Inflammatory macrophage treated with lipopolysaccharide for 1 hour (primary cell): Measurements from ENCODE around the gene ING3.

ENCODE experiments used
- DNase-seq, 2 donors: peaks; one replicate each; pipeline ENCODE4 v3.0.0-alpha.2; 2020 to 2022

The ING3 gene

DNA sequence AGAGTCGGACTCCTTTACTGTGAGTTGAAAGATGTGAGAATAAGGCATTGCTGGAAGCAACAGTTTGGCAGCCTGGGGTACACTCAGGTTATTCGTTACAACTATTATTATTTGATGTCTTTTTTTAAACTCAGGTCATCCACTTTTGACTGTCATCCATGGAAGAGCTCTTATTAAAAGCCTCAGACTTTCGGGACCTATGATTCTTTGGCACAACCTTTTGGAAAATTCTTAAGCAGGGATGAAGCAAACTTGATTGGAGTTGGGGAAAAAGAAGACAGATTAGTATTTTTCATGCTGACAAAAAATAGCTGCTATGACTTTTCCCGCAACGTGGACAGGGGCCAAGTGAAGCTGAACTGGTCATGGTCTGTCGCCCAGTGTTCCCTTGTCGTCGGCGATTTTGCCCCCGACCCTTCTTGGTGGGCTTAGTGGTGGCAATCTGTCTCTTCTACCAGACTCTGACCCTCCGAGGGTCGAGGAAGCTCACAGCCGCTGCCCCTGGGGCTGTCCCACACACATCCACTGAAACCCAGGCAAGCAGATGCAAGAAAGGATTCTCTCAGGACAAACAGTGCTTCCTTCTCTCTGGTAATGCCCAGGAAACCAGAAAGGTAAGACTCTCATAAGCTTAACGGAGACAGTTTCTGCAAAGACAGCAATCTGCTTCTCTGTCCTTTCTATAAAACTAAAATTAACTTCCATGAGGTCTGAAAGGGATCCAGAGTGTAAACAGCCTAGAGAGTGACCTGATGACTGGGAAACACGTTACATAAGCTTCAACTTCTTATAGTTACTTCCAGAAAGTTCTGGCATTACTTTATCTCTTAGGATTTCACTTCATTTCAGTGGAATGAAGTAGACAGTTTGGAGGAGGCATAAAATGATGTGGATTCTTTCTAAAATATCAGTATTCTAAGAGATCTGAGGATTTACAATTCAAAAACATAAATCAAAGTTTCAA lies 39.0 kb downstream of the ING3 start:
- DNase-seq = no peak

GRCh38 chr7:120990468-120991118 lies 40.0 kb downstream of the ING3 start:
- no peak for DNase-seq

- no peak for DNase-seq
Observed at GRCh38 chr7:120991161-120991560, 40.6 kb downstream of the ING3 start.

GRCh38 chr7:120991581-120991980 lies 41.0 kb downstream of the ING3 start:
- no peak for DNase-seq

DNA sequence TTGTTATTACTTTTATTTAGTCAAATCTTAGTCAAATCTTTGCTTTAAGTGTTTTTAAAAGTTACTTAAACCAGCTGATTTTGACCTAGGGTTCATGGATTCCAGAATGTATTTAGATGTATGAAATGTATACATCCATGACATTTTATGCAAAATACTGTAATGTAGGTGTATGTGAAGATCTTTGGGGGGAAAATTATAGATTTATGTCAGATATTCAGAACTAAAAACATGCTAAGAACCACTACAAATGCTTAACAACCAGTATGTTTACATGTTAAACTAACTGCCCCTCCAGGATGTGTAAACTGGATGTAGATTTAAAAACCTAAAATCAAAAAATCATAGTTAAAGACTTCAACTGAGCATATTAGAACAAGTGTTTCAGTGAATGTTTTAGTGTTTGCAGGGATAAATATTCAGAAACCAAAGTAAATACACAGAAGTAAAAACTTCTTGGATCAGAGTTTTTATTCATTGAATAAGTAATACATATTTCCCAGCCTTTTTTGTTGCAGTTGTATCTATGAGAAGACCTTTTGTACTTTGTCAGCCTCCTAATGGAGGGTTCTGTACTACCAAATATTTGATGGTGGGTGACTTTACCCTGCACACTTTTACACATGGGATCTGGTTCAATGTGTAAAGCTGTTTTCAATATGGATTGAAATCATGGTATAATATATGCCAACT lies 41.8 kb downstream of the ING3 start:
- DNase-seq = no peak

GRCh38 chr7:120992965-120993494 lies 42.5 kb downstream of the ING3 start:
- no peak for DNase-seq

DNA sequence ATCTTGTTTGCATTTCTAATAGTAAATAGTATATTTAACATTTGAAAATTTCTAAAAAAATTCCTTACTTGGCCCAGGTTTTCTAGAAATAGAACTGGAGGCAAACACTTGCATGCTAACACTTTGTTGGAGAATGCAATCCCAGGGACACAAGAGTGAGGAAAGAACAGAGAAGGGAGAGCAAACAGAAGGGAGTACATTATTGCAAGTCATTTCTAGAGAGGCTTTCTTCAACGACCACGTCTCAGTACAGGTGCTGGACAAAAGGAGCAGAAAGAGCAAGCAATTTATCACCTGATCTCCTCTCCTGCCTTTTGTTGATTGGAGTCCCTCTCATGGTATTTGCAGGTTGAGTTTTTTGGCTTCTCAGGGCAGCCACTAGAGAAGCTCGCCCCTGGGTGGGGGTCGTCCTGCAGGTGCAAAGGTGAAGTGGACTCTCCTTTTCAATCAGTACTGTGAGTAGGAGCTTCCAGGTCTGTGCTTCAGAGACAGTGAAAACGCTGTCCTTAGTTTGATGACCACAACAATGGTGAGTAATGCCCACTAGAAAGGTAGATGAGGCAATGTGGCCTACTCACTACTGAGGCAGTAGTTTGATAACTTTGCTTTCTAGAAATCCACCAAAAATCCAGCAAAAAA lies 43.1 kb downstream of the ING3 start:
- DNase-seq = no peak

DNA sequence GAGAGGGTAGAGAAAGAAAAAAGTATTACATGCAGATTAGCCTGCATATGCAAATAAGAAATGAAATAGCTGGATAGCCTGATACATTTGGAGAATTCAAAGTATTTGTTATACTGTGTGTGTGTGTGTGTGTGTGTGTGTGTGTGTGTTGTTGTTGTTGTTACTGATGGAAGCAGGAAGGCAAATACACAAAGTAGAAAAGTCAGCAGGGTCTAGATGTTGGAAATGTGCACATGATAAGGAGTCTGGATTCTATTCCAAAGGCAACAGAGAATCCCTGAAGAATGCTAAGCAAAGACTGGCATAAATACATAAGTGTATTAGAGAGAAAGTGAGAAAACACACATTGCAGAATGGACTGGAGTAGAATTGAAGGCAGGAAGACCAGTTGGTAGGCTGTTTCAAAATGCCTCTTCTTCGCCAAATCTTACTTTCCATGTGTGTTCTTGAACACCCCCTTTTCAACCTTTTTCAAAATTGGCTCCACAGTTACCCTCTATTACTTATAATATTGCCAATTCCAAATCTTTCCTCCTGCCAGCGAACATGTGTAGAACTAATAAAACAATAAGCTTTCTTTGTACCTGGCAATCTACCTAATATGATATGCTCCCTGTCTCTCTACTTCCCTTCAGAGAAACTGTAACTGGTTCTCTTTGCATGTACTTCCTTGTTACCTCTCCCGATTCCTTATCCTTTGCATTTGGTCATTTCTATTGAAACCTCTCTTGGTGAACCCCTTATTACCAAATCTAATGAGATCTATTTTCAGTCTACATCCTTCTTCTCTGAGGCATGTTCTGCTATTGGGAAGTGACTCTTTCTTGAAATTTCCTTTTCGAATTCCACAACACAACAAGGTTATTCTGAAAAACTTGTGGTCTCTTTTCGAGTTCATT lies 44.2 kb downstream of the ING3 start:
- peak; percentile 55 to 67 for DNase-seq

- no peak for DNase-seq
Observed at GRCh38 chr7:120995654-120996053, 45.1 kb downstream of the ING3 start.

DNA sequence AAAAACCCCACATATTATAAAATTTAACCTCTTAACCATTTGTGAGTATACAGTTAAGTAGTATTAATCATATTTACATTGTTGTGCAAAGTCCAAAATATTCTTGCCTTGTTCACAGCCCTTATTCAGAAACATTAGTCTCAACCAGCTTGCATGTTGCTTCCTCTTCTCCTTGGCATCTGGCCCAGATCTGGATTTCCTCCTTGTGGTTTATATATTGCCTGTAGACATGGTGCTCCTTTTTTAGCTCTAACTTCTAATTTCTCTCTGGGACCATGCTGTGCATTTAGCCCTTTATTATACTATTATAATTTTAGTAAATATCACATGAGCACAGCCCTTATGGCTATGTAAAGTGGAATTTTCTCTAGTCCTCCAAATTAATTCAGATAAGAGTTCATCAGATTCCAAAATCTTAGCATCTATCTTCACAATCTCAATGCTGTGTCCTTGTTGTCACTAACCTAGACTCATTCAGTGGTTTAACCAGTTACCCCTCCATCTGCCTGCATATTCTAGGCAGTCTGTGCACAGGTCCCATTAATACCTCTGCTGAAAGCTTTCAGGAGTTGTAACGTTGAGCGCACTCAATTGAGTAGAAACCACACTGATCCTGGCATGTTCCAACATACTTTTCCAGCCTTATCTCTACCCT lies 45.9 kb downstream of the ING3 start:
- peak; percentile 89 to 93 for DNase-seq

DNA sequence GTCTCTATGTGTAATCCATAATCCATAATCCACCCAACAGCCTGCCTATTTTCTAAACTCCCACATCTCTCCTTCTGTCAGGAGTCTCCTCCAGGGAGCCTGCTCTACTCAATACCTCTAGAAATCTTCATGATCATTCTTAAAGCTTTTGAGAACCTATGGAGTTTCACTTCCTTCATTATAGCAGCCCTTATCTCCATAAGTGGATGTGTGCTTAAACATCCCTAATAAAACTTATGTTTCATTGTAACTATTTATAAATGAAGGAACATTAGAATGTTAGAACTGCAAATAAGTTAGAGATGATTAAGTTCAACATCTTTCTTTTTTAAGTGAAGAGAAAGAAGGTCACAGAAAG lies 46.4 kb downstream of the ING3 start:
- no peak for DNase-seq

DNA sequence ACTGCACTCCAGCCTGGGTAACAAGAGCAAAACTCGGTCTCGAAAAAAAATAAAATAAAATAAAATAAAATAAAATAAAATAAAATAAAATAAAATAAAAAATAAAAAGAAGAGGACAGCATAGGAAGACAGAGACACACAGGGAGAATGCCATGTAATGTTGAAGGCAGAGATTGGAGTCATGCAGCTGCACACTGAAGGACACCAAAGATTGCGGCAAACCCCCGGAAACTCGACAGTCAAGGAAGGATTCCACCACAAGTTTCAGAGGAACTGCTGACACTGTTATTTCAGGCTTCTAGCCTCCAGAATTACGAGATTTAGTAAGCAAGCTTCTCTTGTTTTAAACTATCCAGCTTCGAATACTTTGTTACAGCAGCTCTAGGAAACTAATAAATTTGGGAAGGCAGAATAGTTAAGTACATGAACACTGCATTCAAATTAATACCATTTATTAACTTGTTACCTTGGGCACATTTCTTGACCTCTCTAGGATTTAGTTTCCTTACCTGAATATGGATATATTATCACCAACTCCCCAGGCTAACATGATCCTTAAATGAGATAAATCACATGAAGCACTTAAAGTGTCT lies 47.4 kb downstream of the ING3 start:
- peak; percentile 68 to 78 for DNase-seq

- DNase-seq = no peak
Observed at GRCh38 chr7:120998520-120998919, 47.9 kb downstream of the ING3 start.

DNA sequence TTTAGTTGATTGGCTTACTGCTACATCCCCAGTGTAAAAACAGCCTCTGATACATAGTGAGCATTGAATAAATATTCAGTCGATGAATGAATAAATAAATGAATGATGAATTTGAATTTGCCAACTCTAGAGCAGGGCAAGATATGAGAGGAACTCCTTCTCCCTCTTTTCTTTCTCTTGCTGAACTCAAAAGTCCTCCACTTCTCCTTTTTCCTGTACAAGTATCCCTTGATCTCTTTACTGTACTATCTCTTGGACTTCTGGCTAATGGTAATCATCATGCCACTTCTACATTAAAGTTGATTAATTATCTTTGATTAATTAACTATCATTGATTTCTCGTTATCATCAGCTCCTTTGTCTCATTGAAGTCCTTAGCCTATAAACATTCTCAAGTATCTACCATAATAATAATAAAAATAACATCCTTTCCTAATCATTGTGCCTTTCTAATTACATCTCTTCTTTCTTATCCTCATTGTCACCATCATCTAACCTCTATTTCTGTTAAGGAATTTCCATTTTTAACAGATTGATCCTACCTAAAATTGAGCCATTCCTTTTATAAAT lies 48.5 kb downstream of the ING3 start:
- DNase-seq = no peak

- peak; percentile 64 to 67 for DNase-seq
Observed at GRCh38 chr7:121000081-121000983, 49.8 kb downstream of the ING3 start.

DNA sequence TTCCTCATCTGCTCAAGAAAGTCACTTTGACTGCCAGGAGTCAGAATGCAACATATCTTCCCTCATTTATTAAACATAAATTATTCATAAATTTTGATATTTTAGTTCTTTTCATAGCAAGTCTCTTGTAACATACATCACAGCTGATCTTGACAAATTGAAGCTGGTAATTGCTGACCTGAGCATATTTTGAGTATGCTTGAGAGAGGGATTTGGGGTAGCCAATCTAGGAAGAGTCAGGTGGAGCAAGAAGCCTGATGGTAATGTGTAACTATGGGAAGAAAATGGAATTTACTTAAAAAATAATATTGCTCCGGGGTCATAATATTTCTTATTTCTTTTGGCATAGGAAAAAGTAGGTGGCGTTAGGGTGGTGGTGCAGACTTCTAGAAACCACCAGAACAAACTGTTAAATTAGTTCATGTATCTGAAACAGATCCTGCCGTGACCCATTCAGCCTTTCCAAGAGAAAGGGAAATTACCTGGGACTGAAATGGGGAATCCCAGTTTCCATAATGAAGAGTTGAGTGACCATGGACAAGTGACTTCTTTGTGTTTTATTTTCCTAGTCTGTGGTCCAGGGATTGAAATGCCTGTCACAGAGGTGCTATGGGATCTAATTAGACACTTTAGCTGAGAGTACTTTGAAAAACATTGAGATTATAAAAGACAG lies 50.8 kb downstream of the ING3 start:
- DNase-seq = peak in 1 of 2 donors; percentile 50

- no peak for DNase-seq
Observed at GRCh38 chr7:121002048-121002756, 51.6 kb downstream of the ING3 start.

- no peak for DNase-seq
Observed at GRCh38 chr7:121002757-121003200, 52.2 kb downstream of the ING3 start.
